H9 (cell line): Measurements from ENCODE around the gene NDE1. TPM values are rescaled to one million over a fixed set of nuclear protein-coding genes. Genes with fewer than 3 reads are reported as not detected.
A peak's percentile ranks its signal among the peaks of the same experiment; 100 is the strongest.
"Not testable (repeated sequence)": the region's sequence is repeated elsewhere in the genome, so short reads cannot be mapped to it uniquely, and the experiment has no call there.

ENCODE experiments used
- DNase-seq: peaks from one replicate; pipeline ENCODE4 v3.0.0-alpha.2; 2017
- H2AFZ ChIP-seq: one replicate; pipeline ENCODE4 v1.6.1; 2013; ENCODE audit warnings: mild to moderate bottlenecking, low read length, control low read depth, moderate library complexity
- H2AK5ac ChIP-seq: 2 replicates; pipeline ENCODE4 v1.6.1; 2013; ENCODE audit warnings: low read length, control low read depth, mixed read lengths; ENCODE audit not compliant: insufficient read length
- H2BK120ac ChIP-seq: one replicate; pipeline ENCODE4 v1.6.1; 2013; ENCODE audit warnings: low read depth, mild to moderate bottlenecking, low read length, control low read depth, inconsistent platforms; ENCODE audit not compliant: poor library complexity, severe bottlenecking
- H2BK12ac ChIP-seq: 2 replicates; pipeline ENCODE4 v1.6.1; 2013; ENCODE audit warnings: low read length, control low read depth, mixed read lengths, low read depth; ENCODE audit not compliant: insufficient read length
- H2BK15ac ChIP-seq: 2 replicates; pipeline ENCODE4 v1.6.1; 2013; ENCODE audit warnings: low read depth, low read length, control low read depth
- H2BK20ac ChIP-seq: one replicate; pipeline ENCODE4 v1.6.1; 2013; ENCODE audit warnings: low read depth, mild to moderate bottlenecking, low read length, control low read depth, inconsistent platforms; ENCODE audit not compliant: poor library complexity, severe bottlenecking
- H2BK5ac ChIP-seq: 2 replicates; pipeline ENCODE4 v1.6.1; 2013; ENCODE audit warnings: low read length, control low read depth, mixed read lengths; ENCODE audit not compliant: insufficient read length
- H3K14ac ChIP-seq: 2 replicates; pipeline ENCODE4 v1.6.1; 2013; ENCODE audit warnings: low read length, control low read depth; ENCODE audit not compliant: insufficient read depth
- H3K18ac ChIP-seq: 2 replicates; pipeline ENCODE4 v1.6.1; 2013; ENCODE audit warnings: low read depth, mild to moderate bottlenecking, mixed read lengths, low read length, control low read depth; ENCODE audit not compliant: insufficient read length
- H3K23ac ChIP-seq: 2 replicates; pipeline ENCODE4 v1.6.1; 2013; ENCODE audit warnings: low read length, control low read depth, mixed read lengths, low read depth; ENCODE audit not compliant: insufficient read length
- H3K23me2 ChIP-seq: 2 replicates; pipeline ENCODE4 v1.6.1; 2013; ENCODE audit warnings: low read depth, mild to moderate bottlenecking, mixed read lengths, low read length, control low read depth; ENCODE audit not compliant: insufficient read length, poor library complexity, severe bottlenecking
- H3K27ac ChIP-seq: 2 replicates; pipeline ENCODE4 v1.5.1; 2013; ENCODE audit warnings: low read length, control low read depth, mixed read lengths, low read depth; ENCODE audit not compliant: insufficient read length
- H3K27me3 ChIP-seq: 2 replicates; pipeline ENCODE4 v1.6.1; 2013; ENCODE audit warnings: low read length, control low read depth, inconsistent platforms; ENCODE audit not compliant: insufficient read depth
- H3K4ac ChIP-seq: 2 replicates; pipeline ENCODE4 v1.6.1; 2013; ENCODE audit warnings: low read depth, mild to moderate bottlenecking, control low read depth, inconsistent platforms, low read length, moderate library complexity
- H3K4me1 ChIP-seq: 2 replicates; pipeline ENCODE4 v1.6.1; 2013; ENCODE audit warnings: low read length, control low read depth, inconsistent platforms; ENCODE audit not compliant: insufficient read depth
- H3K4me2 ChIP-seq: 2 replicates; pipeline ENCODE4 v1.6.1; 2013; ENCODE audit warnings: low read length, control low read depth, mixed read lengths; ENCODE audit not compliant: insufficient read length, insufficient read depth
- H3K56ac ChIP-seq: 2 replicates; pipeline ENCODE4 v1.6.1; 2013; ENCODE audit warnings: low read depth, mild to moderate bottlenecking, mixed read lengths, low read length, control low read depth; ENCODE audit not compliant: insufficient read length
- H3K79me1 ChIP-seq: 2 replicates; pipeline ENCODE4 v1.6.1; 2013; ENCODE audit warnings: low read depth, mild to moderate bottlenecking, moderate library complexity, low read length, control low read depth, inconsistent platforms; ENCODE audit not compliant: insufficient read depth, poor library complexity, severe bottlenecking
- H3K79me2 ChIP-seq: 2 replicates; pipeline ENCODE4 v1.6.1; 2013; ENCODE audit warnings: low read length, control low read depth, inconsistent platforms; ENCODE audit not compliant: insufficient read depth
- H3K9ac ChIP-seq: 2 replicates; pipeline ENCODE4 v1.6.1; 2013; ENCODE audit warnings: low read length, control low read depth, mixed read lengths; ENCODE audit not compliant: insufficient read length; ENCODE audit errors: extremely low read depth
- H3K9me3 ChIP-seq: one replicate; pipeline ENCODE4 v1.6.1; 2013; ENCODE audit warnings: low read depth, low read length, inconsistent platforms; ENCODE audit not compliant: control insufficient read depth
- H3T11ph ChIP-seq: one replicate; pipeline ENCODE4 v1.6.1; 2013; ENCODE audit warnings: mild to moderate bottlenecking, low read length, control low read depth, inconsistent platforms
- H4K20me1 ChIP-seq: one replicate; pipeline ENCODE4 v1.6.1; 2013; ENCODE audit not compliant: control insufficient read depth, insufficient read length, insufficient read depth
- H4K5ac ChIP-seq: 2 replicates; pipeline ENCODE4 v1.6.1; 2013; ENCODE audit warnings: low read depth, mild to moderate bottlenecking, mixed read lengths, low read length, control low read depth; ENCODE audit not compliant: insufficient read length
- H4K8ac ChIP-seq: replicated peaks from 2 replicates; pipeline ENCODE4 v1.6.1; 2013; ENCODE audit warnings: low read length, control low read depth, mixed read lengths, low read depth; ENCODE audit not compliant: insufficient read length
- H4K91ac ChIP-seq: 2 replicates; pipeline ENCODE4 v1.6.1; 2013; ENCODE audit warnings: low read depth, mild to moderate bottlenecking, moderate library complexity, mixed read lengths, low read length, control low read depth; ENCODE audit not compliant: insufficient read length
- H3K27ac Mint-ChIP-seq, 3 experiments: 2 replicates in 2 of 3; 3 replicates in 1 of 3; pipeline ENCODE4 v1.8.0; 2020 to 2021; ENCODE audit warnings: mixed read lengths in 3 of 3, mild to moderate bottlenecking in 1 of 3, moderate library complexity in 1 of 3
- H3K27me3 Mint-ChIP-seq: 2 replicates; pipeline ENCODE4 v1.8.0; 2021; ENCODE audit warnings: low read depth, mild to moderate bottlenecking, moderate library complexity, mixed read lengths
- H3K36me3 Mint-ChIP-seq, 3 experiments: 2 replicates in 2 of 3; 3 replicates in 1 of 3; pipeline ENCODE4 v1.8.0; 2020 to 2021; ENCODE audit warnings: low read depth in 3 of 3, mixed read lengths in 3 of 3; ENCODE audit not compliant: insufficient read depth in 1 of 3
- H3K4me1 Mint-ChIP-seq, 2 experiments: 2 replicates each; pipeline ENCODE4 v1.8.0; 2020; ENCODE audit warnings: mixed read lengths in 2 of 2
- H3K4me3 Mint-ChIP-seq, 2 experiments: 2 replicates in 1 of 2; 3 replicates in 1 of 2; pipeline ENCODE4 v1.8.0; 2020 to 2021; ENCODE audit warnings: mild to moderate bottlenecking in 2 of 2, mixed read lengths in 2 of 2, moderate library complexity in 1 of 2
- H3K9me3 Mint-ChIP-seq, 2 experiments: 2 replicates in 1 of 2; 3 replicates in 1 of 2; pipeline ENCODE4 v1.8.0; 2020; ENCODE audit warnings: mild to moderate bottlenecking in 2 of 2, mixed read lengths in 2 of 2, moderate library complexity in 1 of 2
- WGBS: extraction: QIAGEN DNeasy Blood & Tissue Kit; methylation state at CpG from one replicate; pipeline ENCODE4 v1.1.7; 2013; ENCODE audit warnings: missing lambda C conversion rate, low lambda C conversion rate, mixed read lengths; ENCODE audit not compliant: insufficient read length; ENCODE audit errors: extremely low coverage; 5-methylcytosine and 5-hydroxymethylcytosine counted together
- total RNA-seq: library from RNA; stranded (reverse); gene quantifications from 2 replicates; pipeline ENCODE4 v1.2.1, GENCODE V29; 2021
- TF ChIP-seq, protein P1 (sequence below): fragments of 200-600 bp; sonication (generic); conservative IDR thresholded peaks from 3 replicates; pipeline ENCODE4 v1.8.0; 2021; ENCODE audit warnings: antibody characterized with exemption, mild to moderate bottlenecking

NDE1 gene
- total RNA-seq, 1 experiment from 2014 or later: 49.6 TPM

DNA sequence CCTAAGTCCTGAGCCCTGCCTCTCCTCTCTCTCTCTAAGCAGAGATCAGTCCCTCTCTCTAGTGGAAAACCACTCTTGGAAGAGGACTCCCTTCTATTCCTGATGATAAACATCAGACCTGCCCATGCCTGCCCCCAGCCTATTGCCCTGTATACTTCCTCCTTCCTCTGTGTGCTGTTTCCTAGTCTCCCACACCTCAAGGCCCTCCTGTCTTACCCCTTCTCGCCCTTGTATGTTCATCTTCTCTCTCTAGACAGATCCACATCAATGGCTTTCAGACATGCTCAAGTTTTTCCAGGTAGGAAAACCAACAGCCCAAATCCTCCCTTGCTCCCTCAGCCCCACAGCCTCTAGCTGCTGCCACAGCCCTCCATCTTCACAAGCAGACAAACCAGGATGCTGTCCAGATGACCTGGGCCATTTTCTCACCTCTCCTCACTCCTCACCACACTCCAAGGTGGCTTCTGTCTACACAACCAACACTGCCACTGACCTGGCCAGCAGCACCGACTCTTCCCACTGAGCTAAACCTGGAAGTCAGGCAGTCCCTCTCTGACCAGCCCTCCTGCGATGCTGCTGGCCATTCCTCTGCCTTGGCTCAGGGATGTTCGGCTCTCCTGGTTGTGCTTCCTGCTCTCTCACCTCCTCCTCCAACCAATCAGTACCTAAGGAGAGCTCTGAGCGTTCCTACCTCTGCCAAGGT, 43.4 kb upstream of the NDE1 start:
- Histone ChIP-seq H2BK15ac (no peak overlapping the region), H3K9ac (no peak overlapping the region), H2BK20ac (no peak overlapping the region), H3K23me2 (no peaks in the 10 kb centered on the region), H3K4me1 (no peaks in the 10 kb centered on the region), H2BK12ac (no peak overlapping the region), H2BK5ac (no peak overlapping the region), H3K4ac (no peak overlapping the region), H3T11ph (no peak overlapping the region), H3K14ac (no peak overlapping the region), H3K79me1 (no peaks in the 10 kb centered on the region), H3K23ac (no peak overlapping the region), H2AFZ (no peak overlapping the region), H3K27me3 (no peaks in the 10 kb centered on the region), H2AK5ac (no peak overlapping the region), H4K8ac (no peak overlapping the region), H3K79me2 (no peaks in the 10 kb centered on the region), H3K9me3 (no peaks in the 10 kb centered on the region), H3K18ac (no peak overlapping the region), H4K20me1 (no peaks in the 10 kb centered on the region), H4K5ac (no peak overlapping the region), H3K56ac (no peak overlapping the region), H4K91ac (no peak overlapping the region), H3K4me2 (no peak overlapping the region), H3K27ac (no peak overlapping the region), H2BK120ac (no peak overlapping the region)
- no peak for DNase-seq
- no peaks in the 10 kb centered on the region for H3K9me3 Mint-ChIP-seq
- no CpG with 5 or more reads among the region's 5 CpGs for WGBS
- no peak overlapping the region for H3K4me3 Mint-ChIP-seq
- peak overlapping the region; percentile 24 to 64 (median 41); a peak in 5 of 7 replicates for H3K27ac Mint-ChIP-seq
- TF ChIP-seq, protein P1, sequence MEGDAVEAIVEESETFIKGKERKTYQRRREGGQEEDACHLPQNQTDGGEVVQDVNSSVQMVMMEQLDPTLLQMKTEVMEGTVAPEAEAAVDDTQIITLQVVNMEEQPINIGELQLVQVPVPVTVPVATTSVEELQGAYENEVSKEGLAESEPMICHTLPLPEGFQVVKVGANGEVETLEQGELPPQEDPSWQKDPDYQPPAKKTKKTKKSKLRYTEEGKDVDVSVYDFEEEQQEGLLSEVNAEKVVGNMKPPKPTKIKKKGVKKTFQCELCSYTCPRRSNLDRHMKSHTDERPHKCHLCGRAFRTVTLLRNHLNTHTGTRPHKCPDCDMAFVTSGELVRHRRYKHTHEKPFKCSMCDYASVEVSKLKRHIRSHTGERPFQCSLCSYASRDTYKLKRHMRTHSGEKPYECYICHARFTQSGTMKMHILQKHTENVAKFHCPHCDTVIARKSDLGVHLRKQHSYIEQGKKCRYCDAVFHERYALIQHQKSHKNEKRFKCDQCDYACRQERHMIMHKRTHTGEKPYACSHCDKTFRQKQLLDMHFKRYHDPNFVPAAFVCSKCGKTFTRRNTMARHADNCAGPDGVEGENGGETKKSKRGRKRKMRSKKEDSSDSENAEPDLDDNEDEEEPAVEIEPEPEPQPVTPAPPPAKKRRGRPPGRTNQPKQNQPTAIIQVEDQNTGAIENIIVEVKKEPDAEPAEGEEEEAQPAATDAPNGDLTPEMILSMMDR: no peak
- peaks cover 3 to 11% of the 10 kb centered on the region in 2 experiments for H3K4me1 Mint-ChIP-seq
- peaks cover 20 to 76% (median 55%) of the 10 kb centered on the region in 3 experiments; a peak in 6 of 7 replicates for H3K36me3 Mint-ChIP-seq
- no peaks in the 10 kb centered on the region for H3K27me3 Mint-ChIP-seq

DNA sequence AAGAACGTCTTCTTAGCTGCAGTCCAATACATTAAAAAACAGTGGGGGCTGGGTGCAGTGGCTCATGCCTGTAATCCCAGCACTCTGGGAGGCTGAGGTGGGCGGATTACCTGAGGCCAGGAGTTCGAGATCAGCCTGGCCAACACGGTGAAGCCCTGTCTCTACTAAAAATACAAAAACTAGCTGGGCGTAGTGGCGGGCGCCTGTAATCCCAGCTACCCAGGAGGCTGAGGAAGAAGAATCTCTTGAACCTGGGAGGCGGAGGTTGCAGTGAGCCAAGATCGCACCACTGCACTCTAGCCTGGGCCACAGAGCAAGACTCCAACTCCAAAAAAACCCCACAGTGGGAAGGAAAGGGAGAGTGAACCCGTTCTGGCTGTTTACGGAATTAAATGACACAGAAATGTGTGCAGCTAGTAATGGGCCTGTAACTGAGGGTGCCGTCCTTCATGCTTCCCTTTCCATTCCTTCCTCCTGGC, 42.8 kb upstream of the NDE1 start:
- H3K56ac ChIP-seq, H3K18ac ChIP-seq, H3K4ac ChIP-seq, H2AK5ac ChIP-seq, H2AFZ ChIP-seq, H3K9ac ChIP-seq, H3K27me3 Mint-ChIP-seq, H2BK120ac ChIP-seq, H4K91ac ChIP-seq, H3K14ac ChIP-seq, H2BK20ac ChIP-seq, H3K4me3 Mint-ChIP-seq, H3K79me2 ChIP-seq, H4K5ac ChIP-seq, H3K9me3 Mint-ChIP-seq, H3K79me1 ChIP-seq, H3T11ph ChIP-seq, H3K4me1 ChIP-seq, DNase-seq, H3K23ac ChIP-seq, H2BK12ac ChIP-seq, H3K23me2 ChIP-seq, H2BK15ac ChIP-seq, H3K27me3 ChIP-seq, H4K20me1 ChIP-seq, H3K9me3 ChIP-seq, H3K4me2 ChIP-seq, H3K27ac ChIP-seq, H2BK5ac ChIP-seq, H4K8ac ChIP-seq: not testable (repeated sequence)
- peaks cover 21 to 76% (median 58%) of the 10 kb centered on the region in 3 experiments; a peak in 6 of 7 replicates for H3K36me3 Mint-ChIP-seq
- no CpG with 5 or more reads among the region's 12 CpGs for WGBS
- H3K27ac Mint-ChIP-seq: peak overlapping the region in 1 of 3 experiments; percentile 6; a peak in 2 of 7 replicates
- H3K4me1 Mint-ChIP-seq: peaks cover 3 to 11% of the 10 kb centered on the region in 2 experiments
